PFSK-1 (cell line): ENCODE results near the gene SART3.

ENCODE experiments used
- FOXP2 ChIP-seq: optimal IDR thresholded peaks from 2 replicates; pipeline ENCODE3; 2011; ENCODE audit warnings: borderline replicate concordance, control low read depth, inconsistent platforms; ENCODE audit not compliant: insufficient read depth; ENCODE audit errors: extremely low read length, extremely low read depth
- POLR2AphosphoS5 ChIP-seq: IDR thresholded peaks from 2 replicates; pipeline ENCODE4 v1.6.1; 2012; ENCODE audit warnings: low read depth, mild to moderate bottlenecking, control low read depth, low read length, moderate library complexity
- SIN3A ChIP-seq: IDR thresholded peaks from 2 replicates; pipeline ENCODE4 v1.6.1; 2012; ENCODE audit warnings: mild to moderate bottlenecking, low read length, moderate library complexity, borderline replicate concordance; ENCODE audit not compliant: insufficient read depth
- TAF1 ChIP-seq: IDR thresholded peaks from 2 replicates; pipeline ENCODE4 v1.6.1; 2012; ENCODE audit warnings: low read length, control low read depth, borderline replicate concordance; ENCODE audit not compliant: insufficient read depth
- TF ChIP-seq, protein P1 (sequence below), 2 experiments: IDR thresholded peaks; 2 replicates each; pipeline versions ENCODE4 v1.6.1 to v1.8.0; 2011 to 2012; ENCODE audit warnings: low read depth in 2 of 2, low read length in 2 of 2, control low read depth in 1 of 2, inconsistent platforms in 1 of 2, mild to moderate bottlenecking in 1 of 2, moderate library complexity in 1 of 2; ENCODE audit not compliant: insufficient read depth in 1 of 2

The SART3 gene

DNA sequence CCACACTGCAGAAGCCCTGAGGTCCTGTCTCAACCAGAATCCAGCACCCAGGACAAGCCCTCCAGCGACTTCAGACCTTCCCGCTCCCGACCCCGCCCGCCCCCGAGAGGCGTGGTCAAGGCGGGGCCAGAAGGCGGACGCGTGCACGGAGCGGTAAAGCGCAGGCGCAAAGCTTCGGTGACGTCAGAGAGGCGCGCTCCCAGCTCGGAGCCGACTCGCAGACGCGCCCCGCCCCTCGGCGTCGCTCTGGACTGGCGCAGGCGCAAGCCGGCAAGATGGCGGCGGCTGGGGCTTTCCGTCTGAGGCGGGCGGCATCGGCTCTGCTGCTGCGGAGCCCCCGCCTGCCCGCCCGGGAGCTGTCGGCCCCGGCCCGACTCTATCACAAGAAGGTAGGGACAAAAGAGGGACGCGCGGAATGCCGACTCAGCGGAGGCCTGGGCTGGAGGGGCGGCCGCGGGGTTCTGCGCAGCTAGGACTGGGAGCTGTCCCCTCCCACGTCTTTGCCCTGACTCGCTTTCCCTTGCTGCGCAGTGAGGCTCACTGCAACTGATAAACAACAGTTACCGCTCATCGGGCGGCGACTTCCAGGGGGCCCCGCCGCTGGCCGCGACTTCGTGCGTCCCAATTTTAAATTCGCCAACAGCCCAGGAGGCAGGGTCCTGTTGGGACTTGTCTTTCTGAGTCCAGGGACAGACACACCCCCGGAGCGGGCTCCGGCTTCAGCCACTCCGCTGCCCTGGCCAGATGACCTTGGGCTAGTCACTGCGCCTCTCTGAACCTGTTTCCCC, 1.6 kb upstream of the SART3 start, which contains the start of gene ISCU:
ISCU (plus strand) TSS at position 249 of the 788 bp plus-strand sequence; CDS start at position 276, 27 bp downstream.
- TF ChIP-seq POLR2AphosphoS5 (peak; percentile 77), TAF1 (peak; percentile 63; the same call in 1 of the 2 replicates), FOXP2 (peak; percentile 70), SIN3A (no peak)
- TF ChIP-seq, protein P1, sequence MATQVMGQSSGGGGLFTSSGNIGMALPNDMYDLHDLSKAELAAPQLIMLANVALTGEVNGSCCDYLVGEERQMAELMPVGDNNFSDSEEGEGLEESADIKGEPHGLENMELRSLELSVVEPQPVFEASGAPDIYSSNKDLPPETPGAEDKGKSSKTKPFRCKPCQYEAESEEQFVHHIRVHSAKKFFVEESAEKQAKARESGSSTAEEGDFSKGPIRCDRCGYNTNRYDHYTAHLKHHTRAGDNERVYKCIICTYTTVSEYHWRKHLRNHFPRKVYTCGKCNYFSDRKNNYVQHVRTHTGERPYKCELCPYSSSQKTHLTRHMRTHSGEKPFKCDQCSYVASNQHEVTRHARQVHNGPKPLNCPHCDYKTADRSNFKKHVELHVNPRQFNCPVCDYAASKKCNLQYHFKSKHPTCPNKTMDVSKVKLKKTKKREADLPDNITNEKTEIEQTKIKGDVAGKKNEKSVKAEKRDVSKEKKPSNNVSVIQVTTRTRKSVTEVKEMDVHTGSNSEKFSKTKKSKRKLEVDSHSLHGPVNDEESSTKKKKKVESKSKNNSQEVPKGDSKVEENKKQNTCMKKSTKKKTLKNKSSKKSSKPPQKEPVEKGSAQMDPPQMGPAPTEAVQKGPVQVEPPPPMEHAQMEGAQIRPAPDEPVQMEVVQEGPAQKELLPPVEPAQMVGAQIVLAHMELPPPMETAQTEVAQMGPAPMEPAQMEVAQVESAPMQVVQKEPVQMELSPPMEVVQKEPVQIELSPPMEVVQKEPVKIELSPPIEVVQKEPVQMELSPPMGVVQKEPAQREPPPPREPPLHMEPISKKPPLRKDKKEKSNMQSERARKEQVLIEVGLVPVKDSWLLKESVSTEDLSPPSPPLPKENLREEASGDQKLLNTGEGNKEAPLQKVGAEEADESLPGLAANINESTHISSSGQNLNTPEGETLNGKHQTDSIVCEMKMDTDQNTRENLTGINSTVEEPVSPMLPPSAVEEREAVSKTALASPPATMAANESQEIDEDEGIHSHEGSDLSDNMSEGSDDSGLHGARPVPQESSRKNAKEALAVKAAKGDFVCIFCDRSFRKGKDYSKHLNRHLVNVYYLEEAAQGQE (IDR thresholded peaks at IDR 0.05; ENCODE audit: insufficient read depth in 1 of 2, low read depth in 2 of 2, low read length in 2 of 2) = no peak

DNA sequence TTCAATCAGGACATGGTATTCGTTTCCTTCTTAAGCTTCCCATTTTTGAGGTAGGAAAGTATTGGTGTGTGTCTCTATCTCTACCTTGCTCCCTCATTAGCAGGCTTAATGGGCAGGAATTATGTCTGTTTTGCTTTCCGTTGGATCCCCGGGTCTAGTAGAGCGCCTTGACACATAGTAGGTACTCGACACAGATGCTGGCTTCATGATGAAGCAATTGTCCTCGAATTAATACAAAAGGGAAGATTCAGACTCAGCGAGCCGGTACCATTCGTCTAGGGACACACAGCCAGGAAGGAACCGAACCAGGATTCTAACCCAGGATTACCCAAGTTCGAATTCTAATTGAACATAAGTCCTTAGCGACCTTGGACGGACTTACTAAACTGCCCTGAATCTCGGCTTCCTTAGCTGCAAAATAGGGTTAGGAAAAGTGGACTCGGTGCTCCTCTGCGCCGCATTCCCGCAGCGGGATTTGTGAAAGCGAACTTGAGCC, 927 bp upstream of the SART3 start:
- no peak for TF ChIP-seq TAF1
- TF ChIP-seq, protein P1 (IDR thresholded peaks at IDR 0.05; ENCODE audit: insufficient read depth in 1 of 2, low read depth in 2 of 2, low read length in 2 of 2) = no peak
- TF ChIP-seq SIN3A = no peak; the same call in 1 of the 2 replicates
- TF ChIP-seq POLR2AphosphoS5 = no peak
- TF ChIP-seq FOXP2 = no peak

DNA sequence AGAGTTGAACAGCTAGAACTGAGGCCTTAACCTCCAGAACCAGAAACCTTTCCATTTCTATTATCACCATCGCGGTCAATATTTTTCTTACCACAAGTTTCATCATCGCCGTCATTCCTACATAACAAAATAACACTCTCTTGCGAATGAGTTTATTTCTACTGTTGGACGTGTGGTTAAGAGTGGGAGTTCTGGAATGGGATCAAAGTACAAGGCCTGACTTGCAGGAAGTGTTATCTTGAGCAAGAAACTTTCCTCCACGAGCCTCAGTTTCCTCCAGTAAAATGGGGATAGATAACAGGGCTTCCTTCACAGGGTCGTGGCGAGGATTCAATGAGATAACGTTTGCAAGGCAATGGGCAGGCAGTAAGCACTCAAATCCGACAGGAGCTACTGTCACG, 652 bp downstream of the SART3 start:
- TF ChIP-seq FOXP2 (no peak), TAF1 (no peak), SIN3A (no peak), POLR2AphosphoS5 (no peak)
- TF ChIP-seq, protein P1 (IDR thresholded peaks at IDR 0.05; ENCODE audit: insufficient read depth in 1 of 2, low read depth in 2 of 2, low read length in 2 of 2) = no peak

DNA sequence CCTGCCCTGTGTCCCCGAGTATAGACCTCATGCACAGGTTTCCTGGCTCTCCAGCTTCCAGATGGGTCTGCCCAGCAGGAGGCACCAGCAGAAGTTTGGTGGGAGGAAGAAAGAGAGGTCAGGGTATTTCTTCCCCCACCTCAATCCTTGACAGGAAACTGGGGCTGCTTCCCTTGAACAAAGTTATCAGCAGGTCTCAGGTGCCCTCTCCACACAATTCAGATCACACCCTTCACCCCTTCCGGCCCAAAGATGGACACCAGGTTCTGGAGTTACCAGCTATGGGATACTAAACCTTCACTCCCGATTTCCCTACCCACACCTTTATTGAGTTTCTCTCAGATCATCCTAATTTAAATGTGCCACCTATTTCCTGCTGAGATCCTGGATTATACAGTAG, 1.2 kb downstream of the SART3 start:
- no peak for TF ChIP-seq SIN3A
- TF ChIP-seq TAF1 = no peak
- TF ChIP-seq POLR2AphosphoS5 = no peak
- no peak for TF ChIP-seq FOXP2
- TF ChIP-seq, protein P1 (IDR thresholded peaks at IDR 0.05; ENCODE audit: insufficient read depth in 1 of 2, low read depth in 2 of 2, low read length in 2 of 2) = no peak
